Neural cell (in vitro differentiated cells): ENCODE measurements around the gene AP2A2. TPM values are rescaled to one million over a fixed set of nuclear protein-coding genes. Genes with fewer than 3 reads are reported as not detected.

Source experiments
- H2AFZ ChIP-seq: fragments of 200-600, 300-800 bp; sonication (generic), shearing (Covaris generic); 2 replicates; pipeline ENCODE4 v1.6.0; 2014; ENCODE audit warnings: low read depth, mild to moderate bottlenecking, antibody characterized with exemption, low read length, moderate library complexity
- H3F3A ChIP-seq: fragments of 200-600 bp; shearing (Covaris generic); 2 replicates; pipeline ENCODE4 v1.6.1; 2016; ENCODE audit warnings: mild to moderate bottlenecking, moderate library complexity, mixed read lengths, antibody characterized with exemption, low read length; ENCODE audit not compliant: insufficient read depth, poor library complexity, severe bottlenecking
- H3K27ac ChIP-seq: fragments of 200-600, 300-800 bp; sonication (generic), shearing (Covaris generic); 2 replicates; pipeline ENCODE4 v1.5.1; 2014; ENCODE audit warnings: mild to moderate bottlenecking, low read length, moderate library complexity
- H3K27me3 ChIP-seq: fragments of 300-800, 200-600 bp; sonication (generic), shearing (Covaris generic); 2 replicates; pipeline ENCODE4 v1.6.0; 2014; ENCODE audit warnings: mild to moderate bottlenecking, low read depth, low read length, moderate library complexity; ENCODE audit not compliant: insufficient read depth
- H3K36me3 ChIP-seq: fragments of 300-800, 200-600 bp; sonication (generic), shearing (Covaris generic); 2 replicates; pipeline ENCODE4 v1.5.1; 2014; ENCODE audit warnings: mild to moderate bottlenecking, antibody characterized with exemption, low read length, moderate library complexity; ENCODE audit not compliant: insufficient read depth
- H3K4me2 ChIP-seq: fragments of 300-800, 200-600 bp; sonication (generic), shearing (Covaris generic); 2 replicates; pipeline ENCODE4 v1.6.0; 2014; ENCODE audit warnings: mild to moderate bottlenecking, low read length
- H3K4me3 ChIP-seq: fragments of 300-800, 200-600 bp; sonication (generic), shearing (Covaris generic); 2 replicates; pipeline ENCODE4 v1.5.1; 2014; ENCODE audit warnings: mild to moderate bottlenecking, low read length, moderate library complexity
- H3K79me2 ChIP-seq: fragments of 200-600 bp; shearing (Covaris generic); replicated peaks from 2 replicates; pipeline ENCODE4 v1.6.0; 2014; ENCODE audit warnings: mild to moderate bottlenecking, low read length, moderate library complexity; ENCODE audit not compliant: insufficient read depth
- H3K9ac ChIP-seq: fragments of 300-800, 200-600 bp; sonication (generic), shearing (Covaris generic); 2 replicates; pipeline ENCODE4 v1.6.1; 2016; ENCODE audit warnings: mild to moderate bottlenecking, low read length, mixed read lengths
- H3K9me2 ChIP-seq: fragments of 200-600 bp; shearing (Covaris generic); 2 replicates; pipeline ENCODE4 v1.6.1; 2016; ENCODE audit warnings: mild to moderate bottlenecking, low read length, mixed read lengths; ENCODE audit not compliant: insufficient read depth
- H3K9me3 ChIP-seq: fragments of 200-600, 300-800 bp; sonication (generic), shearing (Covaris generic); 2 replicates; pipeline ENCODE4 v1.6.1; 2016; ENCODE audit warnings: mild to moderate bottlenecking, mixed run types, low read length, moderate library complexity, mixed read lengths
- H4K20me1 ChIP-seq: fragments of 200-600 bp; shearing (Covaris generic); 2 replicates; pipeline ENCODE4 v1.6.1; 2016; ENCODE audit warnings: mild to moderate bottlenecking, mixed run types; ENCODE audit not compliant: insufficient read depth
- CTCF ChIP-seq: fragments of 450-650 bp; IDR thresholded peaks from 2 replicates; pipeline ENCODE4 v1.5.1; 2014; ENCODE audit warnings: antibody characterized with exemption, mild to moderate bottlenecking, moderate library complexity; ENCODE audit not compliant: poor library complexity, severe bottlenecking
- EP300 ChIP-seq: fragments of 450-650 bp; conservative IDR thresholded peaks from 2 replicates; pipeline ENCODE4 v1.6.1; 2014; ENCODE audit warnings: antibody characterized with exemption, mild to moderate bottlenecking, moderate library complexity; ENCODE audit not compliant: poor library complexity, severe bottlenecking
- EZH2 ChIP-seq: fragments of 200-600, 300-800 bp; shearing (Covaris generic), sonication (generic); IDR thresholded peaks from 2 replicates; pipeline ENCODE4 v1.6.1; 2014; ENCODE audit warnings: antibody characterized with exemption, low read length, borderline replicate concordance, mild to moderate bottlenecking; ENCODE audit not compliant: insufficient read depth, poor library complexity, severe bottlenecking
- MXI1 ChIP-seq: fragments of 450-650 bp; conservative IDR thresholded peaks from 2 replicates; pipeline ENCODE4 v1.6.1; 2014; ENCODE audit warnings: antibody characterized with exemption, mild to moderate bottlenecking; ENCODE audit not compliant: poor library complexity, severe bottlenecking
- POLR2AphosphoS5 ChIP-seq: IDR thresholded peaks from 2 replicates; pipeline ENCODE4 v1.6.1; 2012
- RAD21 ChIP-seq: fragments of 450-650 bp; conservative IDR thresholded peaks from 2 replicates; pipeline ENCODE4 v1.6.1; 2014; ENCODE audit warnings: antibody characterized with exemption, mild to moderate bottlenecking, moderate library complexity
- REST ChIP-seq: IDR thresholded peaks from 2 replicates; pipeline ENCODE4 v1.6.1; 2012; ENCODE audit warnings: borderline replicate concordance
- SMC3 ChIP-seq: fragments of 450-650 bp; conservative IDR thresholded peaks from 2 replicates; pipeline ENCODE4 v1.6.1; 2014; ENCODE audit warnings: antibody characterized with exemption, mild to moderate bottlenecking, moderate library complexity; ENCODE audit not compliant: poor library complexity
- TAF1 ChIP-seq: IDR thresholded peaks from 2 replicates; pipeline ENCODE4 v1.6.1; 2012; ENCODE audit warnings: low read depth
- polyA plus RNA-seq: library from polyadenylated mRNA; depleted of rRNA; stranded (reverse); fragments of >200 nt; gene quantifications from 2 replicates; pipeline ENCODE4 v1.2.3, GENCODE V29; 2014

Gene AP2A2
- polyA plus RNA-seq, 1 donor from 2014 or later = 46.5 TPM

GRCh38 chr11:931385-931784 is 5.7 kb downstream of the AP2A2 start:
- Histone ChIP-seq H3K36me3 (no peaks in the 10 kb centered on the region), H4K20me1 (no peaks in the 10 kb centered on the region), H3K27me3 (no peaks in the 10 kb centered on the region), H3F3A (no peaks in the 10 kb centered on the region), H3K4me2 (no peak overlapping the region), H3K9me3 (no peaks in the 10 kb centered on the region), H3K9me2 (no peaks in the 10 kb centered on the region), H2AFZ (no peak overlapping the region), H3K27ac (no peak overlapping the region), H3K79me2 (peaks cover 82% of the 10 kb centered on the region), H3K4me3 (no peak overlapping the region), H3K9ac (no peak overlapping the region)
- TF ChIP-seq EZH2 (no peak), SMC3 (no peak), EP300 (no peak), POLR2AphosphoS5 (no peak), REST (no peak), TAF1 (no peak), RAD21 (no peak), MXI1 (no peak), CTCF (no peak)

DNA sequence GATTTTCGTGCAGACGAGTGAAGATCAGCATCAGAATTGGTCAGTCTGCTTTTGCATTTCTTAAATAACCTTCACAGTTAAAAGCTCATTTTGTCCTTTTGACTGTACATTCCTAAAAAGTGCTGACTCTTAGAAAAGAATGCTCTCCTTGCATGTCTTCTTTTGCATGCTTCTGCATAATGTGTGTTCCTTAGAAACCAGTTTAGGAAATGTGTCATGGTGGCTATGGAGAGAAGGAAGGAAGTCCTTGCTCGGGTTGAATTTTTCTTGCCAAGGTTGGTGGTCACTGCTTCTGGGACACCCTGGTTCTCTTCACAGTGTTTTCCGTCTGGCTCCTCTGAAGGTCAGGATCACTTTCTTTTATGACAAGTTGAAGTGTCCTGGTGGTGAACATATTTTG is 6.8 kb downstream of the AP2A2 start:
- no peaks in the 10 kb centered on the region for H3K27me3 ChIP-seq
- H3K4me2 ChIP-seq = no peak overlapping the region
- H3F3A ChIP-seq = no peaks in the 10 kb centered on the region
- TF ChIP-seq SMC3 (no peak), TAF1 (no peak), EP300 (no peak), CTCF (no peak)
- peaks cover 82% of the 10 kb centered on the region for H3K79me2 ChIP-seq
- H3K4me3 ChIP-seq = no peak overlapping the region
- no peaks in the 10 kb centered on the region for H3K36me3 ChIP-seq
- H3K9me2 ChIP-seq = no peaks in the 10 kb centered on the region
- no peak overlapping the region for H2AFZ ChIP-seq
- H3K27ac ChIP-seq = no peak overlapping the region
- no peaks in the 10 kb centered on the region for H4K20me1 ChIP-seq
- no peaks in the 10 kb centered on the region for H3K9me3 ChIP-seq
- no peak overlapping the region for H3K9ac ChIP-seq
